GM21529 (cell line): ENCODE data around the gene DIAPH2.
A peak's percentile ranks its signal among the peaks of the same experiment; 100 is the strongest.

Source experiments
- ATAC-seq: cut with Tn5 transposase; IDR thresholded peaks from one replicate; pipeline ENCODE4 v1.9.1; 2021; ENCODE audit not compliant: unreplicated experiment

The DIAPH2 gene

DNA sequence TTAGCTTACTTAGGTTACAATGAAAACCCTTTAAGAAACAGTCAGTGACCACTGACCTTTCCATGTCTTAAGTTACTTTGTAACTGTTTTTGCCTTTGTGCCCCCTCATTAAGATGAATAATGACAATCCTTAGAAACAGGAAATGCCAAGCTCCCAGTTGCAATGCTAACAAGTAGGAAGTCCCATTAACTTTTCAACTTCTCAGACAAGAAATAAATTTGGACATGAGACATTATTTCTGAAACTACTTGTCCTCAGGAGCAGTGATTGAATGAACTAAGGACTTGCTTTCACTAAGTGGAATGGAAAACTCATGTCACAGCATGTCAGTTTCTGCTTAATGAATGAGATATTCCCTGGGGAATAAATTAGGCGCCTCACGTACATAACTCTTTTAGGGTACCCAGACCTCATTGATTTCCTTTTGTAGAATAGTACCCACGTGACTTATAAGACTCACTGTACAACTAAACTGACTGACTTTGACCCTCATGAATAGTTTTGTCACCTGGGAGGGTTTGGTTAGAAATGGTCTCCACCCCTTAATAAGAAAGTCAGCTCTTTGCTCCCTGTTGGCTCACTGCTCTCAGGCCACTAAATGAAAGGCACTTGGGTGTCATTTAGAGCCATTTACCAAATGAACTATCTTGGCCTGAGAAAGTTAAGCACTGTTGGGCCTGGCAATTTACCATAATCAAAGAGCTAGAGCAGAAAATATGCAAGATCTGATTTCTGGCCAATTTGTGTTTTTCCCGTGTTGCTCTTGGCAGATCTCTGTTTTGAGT is 582.9 kb downstream of the DIAPH2 start:
- no peak for ATAC-seq

GRCh38 chrX:97268182-97268680 is 583.6 kb downstream of the DIAPH2 start:
- ATAC-seq, result no peak

GRCh38 chrX:97284531-97284930 is 599.9 kb downstream of the DIAPH2 start:
- no peak for ATAC-seq

DNA sequence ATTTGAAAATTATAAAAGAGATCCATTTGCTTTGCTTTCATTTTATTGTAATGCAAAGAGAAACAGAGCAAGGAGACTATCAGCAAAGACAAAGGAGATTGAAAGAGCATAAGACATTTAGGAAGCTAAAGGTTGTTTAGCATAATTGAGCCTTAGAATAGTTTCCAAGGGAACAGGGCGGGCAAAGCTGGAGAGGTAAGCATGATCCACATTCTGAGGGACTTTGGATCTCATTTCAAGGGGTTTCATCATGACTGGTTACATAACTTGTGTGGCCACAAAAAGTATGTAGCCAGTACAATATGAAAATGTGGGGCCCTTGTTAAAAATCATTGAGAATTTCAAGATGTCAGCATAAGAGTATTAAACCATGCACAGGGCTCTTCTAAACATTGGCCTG is 605.6 kb downstream of the DIAPH2 start:
- no peak for ATAC-seq

DNA sequence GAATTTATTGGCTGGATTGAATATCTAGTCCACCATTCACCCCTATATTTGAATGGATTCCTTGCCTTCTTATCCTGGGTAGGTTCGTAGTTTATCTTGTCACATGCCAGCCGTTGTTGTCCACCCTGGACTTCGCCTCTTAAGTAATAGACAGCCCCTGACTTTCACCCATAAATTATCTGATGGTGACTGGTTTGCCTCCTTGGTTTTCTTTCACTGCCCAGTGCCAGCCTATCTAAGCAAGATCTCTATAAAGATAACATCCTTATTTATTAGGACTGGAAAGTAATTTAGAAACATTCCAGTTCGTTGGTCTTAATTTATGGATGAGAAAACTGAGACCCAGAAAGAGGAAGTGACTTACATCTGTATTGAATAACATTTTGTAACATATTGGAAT is 609.4 kb downstream of the DIAPH2 start:
- no peak for ATAC-seq

DNA sequence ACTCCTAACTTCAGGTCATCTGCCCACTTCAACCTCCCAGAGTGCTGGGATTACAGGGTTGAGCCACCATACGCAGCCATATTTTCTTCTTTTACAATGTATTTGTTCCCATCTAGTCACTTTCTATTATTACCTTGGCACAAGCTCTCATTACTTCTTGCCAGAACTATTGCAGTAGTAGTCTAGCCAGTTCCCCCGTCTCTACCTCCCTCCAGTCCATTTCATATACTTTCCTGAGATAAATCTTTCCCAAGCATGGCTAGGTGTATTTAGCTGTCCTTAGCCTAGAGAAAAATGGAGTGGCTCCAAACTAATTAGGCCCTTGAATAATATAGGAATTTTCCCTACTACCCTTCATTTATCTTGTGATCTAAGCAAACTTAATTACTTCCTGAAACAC is 611.3 kb downstream of the DIAPH2 start:
- ATAC-seq, result no peak

DNA sequence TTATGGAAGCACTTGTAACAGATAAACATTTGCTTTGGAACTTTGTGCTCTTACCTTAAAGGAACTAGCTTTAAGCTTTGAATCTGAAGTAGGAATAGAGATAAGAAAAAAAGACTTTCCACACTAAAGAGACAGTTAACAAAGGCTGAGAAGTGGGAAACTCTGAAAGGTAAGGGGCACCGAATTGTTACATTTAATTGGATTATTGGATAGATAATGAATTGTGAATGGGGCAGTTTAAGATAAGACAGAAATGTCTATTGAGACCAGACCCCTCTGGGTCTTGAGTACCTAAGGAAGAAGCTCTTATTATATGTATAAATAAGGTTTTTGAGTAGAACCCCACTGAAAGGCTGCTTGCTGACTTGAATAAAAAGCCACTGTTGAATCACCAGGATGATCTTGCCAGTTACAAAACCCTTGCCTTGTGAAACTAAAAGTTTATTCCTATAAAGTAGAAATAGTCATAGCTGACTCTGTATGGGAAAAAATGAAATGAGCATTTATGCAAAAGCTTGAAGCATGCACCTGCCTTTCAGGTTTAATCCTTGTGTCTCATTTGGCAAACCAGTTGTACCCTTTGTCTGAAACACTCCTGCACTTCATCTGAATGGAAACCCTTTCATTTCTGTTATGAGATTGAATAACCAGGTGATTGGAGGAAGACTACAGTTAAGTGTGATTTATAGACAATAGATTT is 622.3 kb downstream of the DIAPH2 start:
- no peak for ATAC-seq

DNA sequence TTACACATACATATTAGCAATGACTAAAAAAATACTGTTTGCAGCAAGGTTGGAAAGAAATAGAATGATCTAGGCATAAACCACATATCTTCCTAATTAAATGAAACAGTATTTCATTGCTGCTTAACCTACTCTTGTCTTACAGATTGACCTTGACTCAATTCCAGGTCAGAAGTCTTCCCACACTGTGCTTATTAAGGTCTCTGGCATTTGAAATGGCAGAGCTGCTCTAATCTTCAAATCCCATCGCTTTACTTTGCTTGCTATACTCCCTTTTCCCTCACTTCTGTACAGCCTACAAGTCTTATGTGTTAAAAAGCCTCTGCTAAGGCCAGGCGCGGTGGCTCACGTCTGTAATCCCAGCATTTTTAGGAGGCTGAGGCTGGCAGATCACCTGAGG is 623.5 kb downstream of the DIAPH2 start:
- no peak for ATAC-seq

GRCh38 chrX:97309487-97310116 is 625.0 kb downstream of the DIAPH2 start:
- no peak for ATAC-seq

GRCh38 chrX:97310373-97310772 is 625.7 kb downstream of the DIAPH2 start:
- ATAC-seq, result no peak

DNA sequence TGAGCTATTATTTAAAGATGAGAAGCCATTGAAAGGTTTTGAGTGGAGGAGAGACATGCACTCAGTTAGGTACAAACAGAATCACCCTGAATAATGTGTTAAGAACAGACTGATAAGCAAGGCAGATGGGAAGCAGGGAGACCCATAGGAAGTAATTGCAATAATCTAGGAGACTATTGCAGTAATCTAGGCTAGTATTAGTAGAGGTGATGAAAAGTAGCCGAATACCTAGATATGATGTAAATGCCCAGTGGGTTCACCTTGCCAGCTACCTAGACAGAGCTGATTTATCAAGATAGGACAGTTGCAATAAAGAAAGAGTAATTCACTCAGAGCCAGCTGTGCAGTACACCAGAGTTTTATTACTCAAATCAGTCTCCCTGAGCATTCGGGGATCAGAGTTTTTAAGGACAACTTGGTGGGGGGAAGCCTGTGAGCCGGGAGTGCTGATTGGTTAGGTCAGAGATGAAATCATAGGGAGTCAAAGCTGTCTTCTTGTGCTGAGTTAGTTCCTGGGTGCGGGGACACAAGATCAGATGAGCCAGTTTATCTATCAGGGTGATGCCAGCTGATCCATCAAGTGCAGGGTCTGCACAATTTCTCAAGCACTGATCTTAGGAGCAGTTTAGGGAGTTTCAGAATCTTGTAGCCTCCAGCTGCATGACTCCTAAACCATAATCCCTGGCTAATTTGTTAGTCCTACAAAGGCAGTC is 626.6 kb downstream of the DIAPH2 start:
- no peak for ATAC-seq

DNA sequence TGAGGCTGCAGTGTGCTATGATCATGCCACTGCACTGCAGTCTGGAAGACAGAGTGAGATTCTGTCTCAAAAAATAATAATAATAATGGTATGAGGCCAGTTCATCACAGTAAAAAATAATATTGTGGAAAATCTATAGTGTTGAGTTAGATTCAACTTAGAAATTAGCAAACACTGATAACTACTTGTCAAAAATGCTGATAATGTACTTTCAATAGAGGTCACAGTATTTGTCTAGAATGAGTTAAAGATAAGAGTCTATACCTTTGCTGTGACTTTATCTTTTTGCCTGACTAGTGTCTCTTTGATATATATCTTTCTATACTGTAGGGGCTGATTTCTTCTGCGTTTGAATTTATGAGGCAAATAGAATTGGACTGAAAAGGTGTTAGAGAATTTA is 629.7 kb downstream of the DIAPH2 start:
- no peak for ATAC-seq

DNA sequence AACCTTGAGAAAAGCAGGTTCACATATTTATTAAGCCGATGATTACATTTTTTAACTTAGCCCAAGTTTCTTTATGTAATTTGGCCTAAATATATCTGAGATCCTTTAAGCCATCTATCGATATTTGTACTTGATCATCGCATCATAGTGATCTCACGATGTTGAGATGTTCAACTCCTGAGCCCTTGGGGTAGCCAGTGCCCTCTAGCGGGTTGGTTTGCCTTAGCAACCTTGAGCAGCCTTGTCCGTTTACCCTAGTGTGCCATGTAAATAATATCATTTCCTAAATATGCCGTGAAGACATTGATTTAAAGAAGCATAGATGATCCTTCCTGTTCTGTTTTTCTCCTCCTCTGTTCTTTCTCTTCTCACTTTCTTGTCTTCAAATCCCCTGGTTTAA is 631.3 kb downstream of the DIAPH2 start:
- no peak for ATAC-seq

DNA sequence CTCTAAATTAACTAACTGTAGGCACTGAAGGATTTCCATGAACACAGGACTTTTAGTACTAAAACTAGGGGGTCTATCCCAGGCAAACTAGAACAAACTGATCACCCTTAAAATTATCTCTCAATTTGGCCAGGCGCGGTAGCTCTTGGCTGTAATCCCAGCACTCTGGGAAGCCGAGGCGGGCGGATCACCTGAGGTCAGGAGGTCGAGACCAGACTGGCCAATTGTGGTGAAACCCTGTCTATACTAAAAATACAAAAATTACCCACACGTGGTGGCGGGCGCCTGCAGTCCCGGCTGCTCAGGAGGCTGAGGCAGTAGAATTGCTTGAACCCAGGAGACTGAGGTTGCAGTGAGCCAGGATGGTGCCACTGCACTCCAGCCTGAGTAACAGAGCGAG is 635.7 kb downstream of the DIAPH2 start:
- no peak for ATAC-seq

- ATAC-seq, result no peak
Measured at GRCh38 chrX:97322401-97322800, 637.8 kb downstream of the DIAPH2 start.

DNA sequence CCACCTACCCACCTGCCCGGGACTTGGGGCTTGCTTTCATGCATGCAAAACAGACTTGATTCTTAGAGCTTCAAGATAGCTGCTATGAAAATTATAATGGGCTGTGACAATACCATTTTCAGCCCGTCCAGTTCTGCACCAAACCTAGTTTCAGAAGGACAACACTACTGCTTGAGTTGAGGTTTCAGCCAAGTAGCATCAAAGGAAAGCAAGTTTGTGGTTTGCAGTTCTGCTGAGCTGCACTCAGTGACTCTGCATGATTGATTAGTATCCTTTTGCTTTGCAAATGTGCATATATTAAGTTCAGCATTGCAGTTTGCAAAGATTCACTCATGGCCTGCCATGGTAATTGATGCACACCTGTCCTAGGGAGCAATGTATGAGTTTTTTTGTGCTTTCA is 641.8 kb downstream of the DIAPH2 start:
- ATAC-seq, result peak; percentile 96

DNA sequence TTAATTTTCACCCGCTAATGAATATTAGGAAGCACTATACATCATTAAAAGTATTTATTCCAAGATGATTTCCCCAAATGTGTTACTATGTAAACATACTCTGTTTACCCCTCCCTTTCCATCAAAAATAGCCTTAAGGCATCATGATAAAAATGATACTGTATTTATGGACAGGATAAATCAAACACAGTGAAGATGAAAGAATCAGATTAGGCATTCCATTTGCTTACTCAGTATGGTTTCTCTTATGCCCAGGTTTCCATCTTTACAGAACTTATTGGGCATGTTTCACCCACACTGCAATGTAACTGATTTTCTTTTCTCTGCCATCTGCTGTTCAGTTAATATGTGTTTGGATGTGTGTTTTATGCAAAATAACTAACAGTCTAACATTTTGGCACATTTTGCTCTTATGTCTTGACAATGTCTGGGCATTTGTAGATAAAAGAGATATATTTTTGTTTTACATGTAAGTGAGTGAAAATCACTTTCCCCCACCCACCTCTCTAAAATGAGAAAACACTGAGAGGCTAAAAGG is 644.3 kb downstream of the DIAPH2 start:
- ATAC-seq, result no peak

GRCh38 chrX:97330151-97330550 is 645.5 kb downstream of the DIAPH2 start:
- peak; percentile 44 for ATAC-seq

- ATAC-seq, result no peak
Measured at GRCh38 chrX:97332963-97333362, 648.3 kb downstream of the DIAPH2 start.

GRCh38 chrX:97334850-97335249 is 650.2 kb downstream of the DIAPH2 start:
- ATAC-seq, result no peak

DNA sequence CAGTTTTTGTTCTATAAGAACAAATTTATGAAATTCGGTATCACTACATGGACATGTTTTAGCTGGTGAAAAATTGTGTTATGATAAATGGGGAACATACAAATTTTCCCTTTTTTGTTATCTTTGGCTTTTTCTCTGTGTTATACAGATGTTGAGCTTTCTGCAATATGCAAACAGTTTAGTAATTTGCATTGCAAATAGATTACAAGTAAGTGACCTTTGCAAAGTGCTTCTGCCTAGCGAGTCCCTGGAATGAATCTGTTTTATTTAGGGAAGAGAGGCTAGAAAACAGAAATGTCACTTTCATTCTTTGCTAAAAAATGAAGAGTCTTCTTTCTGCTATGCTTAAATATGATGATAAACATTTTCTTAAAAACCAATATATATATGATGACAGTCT is 660.1 kb downstream of the DIAPH2 start:
- ATAC-seq, result no peak
